ENCODE results near the gene GSTM4.

The GSTM4 gene

DNA sequence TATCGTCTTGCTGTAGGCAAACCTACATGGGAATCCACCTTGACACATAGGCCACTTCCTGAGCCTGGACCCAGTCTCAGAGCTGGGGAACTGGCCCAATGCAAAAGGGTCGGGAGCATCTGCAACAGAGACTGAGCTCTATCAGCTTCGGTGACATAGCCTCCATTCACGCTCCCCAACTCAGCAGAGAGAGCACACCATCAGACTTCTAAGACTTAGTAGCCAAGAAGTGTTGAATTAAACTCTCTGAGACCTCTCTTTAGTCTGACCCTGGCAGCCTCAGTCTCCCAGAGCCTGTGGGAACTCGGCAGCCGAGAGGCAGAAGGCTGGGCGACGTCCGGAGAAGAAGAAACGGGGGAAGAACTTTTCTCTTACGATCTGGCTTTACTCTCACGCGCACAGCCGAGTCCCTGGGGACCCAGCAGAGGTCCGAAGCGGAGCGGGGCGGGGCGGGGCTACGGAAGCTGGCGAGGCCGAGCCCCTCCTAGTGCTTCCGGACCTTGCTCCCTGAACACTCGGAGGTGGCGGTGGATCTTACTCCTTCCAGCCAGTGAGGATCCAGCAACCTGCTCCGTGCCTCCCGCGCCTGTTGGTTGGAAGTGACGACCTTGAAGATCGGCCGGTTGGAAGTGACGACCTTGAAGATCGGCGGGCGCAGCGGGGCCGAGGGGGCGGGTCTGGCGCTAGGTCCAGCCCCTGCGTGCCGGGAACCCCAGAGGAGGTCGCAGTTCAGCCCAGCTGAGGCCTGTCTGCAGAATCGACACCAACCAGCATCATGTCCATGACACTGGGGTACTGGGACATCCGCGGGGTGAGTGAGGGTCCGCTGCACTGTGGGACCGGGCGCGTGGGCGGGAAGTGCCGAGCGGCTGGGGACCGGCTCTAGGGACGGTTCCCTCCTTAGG lies at the start of gene GSTM4:
Gene GSTM4, plus strand, starts transcription at position 485 of the 905 bp plus-strand sequence. Its CDS starts 291 bp downstream, at position 776.
- H3K4me1 Mint-ChIP-seq, result peaks cover 17% of the 10 kb centered on the region
- peak within 1 kb of the TSS; percentile 94 for H3K4me3 Mint-ChIP-seq
- H3K27ac Mint-ChIP-seq, result peak within 1 kb of the TSS; percentile 85
- no peaks in the 10 kb centered on the region for H3K9me3 Mint-ChIP-seq
- H3K36me3 Mint-ChIP-seq, result no peaks in the 10 kb centered on the region
- peaks cover 3% of the 10 kb centered on the region for H3K27me3 Mint-ChIP-seq

DNA sequence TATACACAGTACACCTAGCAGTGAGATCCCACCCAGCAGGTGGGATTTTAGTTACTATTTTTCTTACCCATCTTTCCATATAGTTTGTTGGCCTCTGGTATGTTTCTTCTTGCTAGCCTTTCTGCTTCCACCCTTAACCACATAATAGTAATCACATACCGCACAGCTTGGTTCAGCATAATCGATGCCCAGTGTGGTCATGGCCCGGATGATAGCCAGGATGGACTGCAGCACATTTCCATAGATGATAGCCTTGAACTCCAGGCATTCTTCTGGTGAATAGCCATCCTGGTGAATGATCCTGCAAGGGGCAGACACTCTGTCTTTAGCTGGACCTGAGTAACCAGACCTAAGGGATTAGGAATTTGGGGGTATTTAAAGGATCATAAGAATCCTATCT lies 46.0 kb upstream of the GSTM4 start:
- no peaks in the 10 kb centered on the region for H3K27me3 Mint-ChIP-seq
- H3K9me3 Mint-ChIP-seq, result no peaks in the 10 kb centered on the region
- no peaks in the 10 kb centered on the region for H3K4me1 Mint-ChIP-seq

DNA sequence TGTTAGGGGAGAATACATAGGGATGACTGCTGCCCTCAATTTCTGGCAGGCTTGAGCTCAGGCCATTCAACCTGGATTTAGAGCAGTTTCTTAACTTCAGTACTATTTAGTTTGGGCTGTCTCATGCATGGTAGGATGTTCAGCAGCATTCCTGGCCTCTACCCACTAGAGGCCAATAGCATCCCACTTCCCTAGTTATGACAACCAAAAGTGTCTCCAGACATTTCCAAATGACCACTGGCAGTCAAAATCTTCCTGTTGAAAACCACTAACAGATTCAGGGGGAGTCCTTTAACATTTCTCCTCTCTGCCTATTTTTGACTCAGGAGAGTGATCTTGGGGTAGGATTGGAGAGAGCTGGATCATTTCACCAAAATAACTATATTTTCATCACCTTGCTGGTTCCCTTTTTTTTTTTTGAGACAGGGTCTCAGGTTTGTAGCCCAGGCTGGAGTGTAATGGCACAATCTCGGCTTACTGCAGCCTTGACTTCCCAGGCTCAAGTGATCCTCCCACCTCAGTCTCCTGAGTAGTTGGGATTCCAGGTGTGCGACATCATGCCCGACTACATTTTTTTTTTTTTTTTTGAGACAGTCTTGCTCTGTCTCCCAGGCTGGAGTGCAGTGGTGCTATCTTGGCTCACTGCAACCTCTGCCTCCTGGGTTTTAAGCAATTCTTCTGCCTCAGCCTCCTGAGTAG lies 45.1 kb upstream of the GSTM4 start:
- Mint-ChIP-seq H3K4me1 (peaks cover 1% of the 10 kb centered on the region), H3K36me3 (no peaks in the 10 kb centered on the region), H3K27ac (peak overlapping the region; percentile 19), H3K27me3 (no peaks in the 10 kb centered on the region), H3K4me3 (no peak overlapping the region), H3K9me3 (no peaks in the 10 kb centered on the region)

More for the DNA sequence above, 46.0 kb upstream of the GSTM4 start:
- no peak overlapping the region for H3K27ac Mint-ChIP-seq
- peaks cover 2% of the 10 kb centered on the region for H3K36me3 Mint-ChIP-seq
- no peak overlapping the region for H3K4me3 Mint-ChIP-seq

DNA sequence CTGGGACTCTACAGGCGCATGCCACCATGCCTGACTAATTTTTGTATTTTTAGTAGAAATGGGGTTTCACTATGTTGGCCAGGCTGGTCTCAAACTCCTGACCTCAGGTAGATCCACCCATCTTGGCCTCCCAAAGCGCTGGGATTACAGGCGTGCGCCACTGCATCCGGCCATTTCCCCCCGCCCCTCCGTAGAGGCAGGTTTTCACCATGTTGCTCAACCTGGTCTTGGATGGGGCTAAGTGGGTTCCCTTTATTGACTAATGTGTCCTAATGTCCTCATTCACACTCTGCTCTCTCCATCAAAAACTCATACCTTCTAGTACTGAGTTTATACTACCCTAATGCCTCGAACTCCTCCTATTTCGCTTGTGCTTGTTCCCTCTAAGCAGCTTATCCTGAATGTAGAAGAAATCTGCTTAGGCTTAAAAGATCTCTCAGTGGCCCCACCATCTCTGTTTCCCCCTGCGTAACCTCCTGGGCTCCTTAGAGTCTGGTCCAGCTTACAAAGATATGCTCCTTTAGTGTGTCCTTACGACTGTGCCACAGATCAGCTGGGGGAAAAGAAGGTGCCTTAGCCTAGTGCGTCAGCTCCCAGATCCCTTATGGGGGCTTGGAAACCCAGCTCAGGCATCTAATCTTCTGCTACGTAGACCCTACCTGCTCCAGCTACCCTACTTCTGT lies 44.5 kb upstream of the GSTM4 start:
- Mint-ChIP-seq H3K4me3 (no peak overlapping the region), H3K27ac (no peak overlapping the region), H3K36me3 (no peaks in the 10 kb centered on the region), H3K9me3 (no peaks in the 10 kb centered on the region), H3K27me3 (no peaks in the 10 kb centered on the region), H3K4me1 (peaks cover 8% of the 10 kb centered on the region)

DNA sequence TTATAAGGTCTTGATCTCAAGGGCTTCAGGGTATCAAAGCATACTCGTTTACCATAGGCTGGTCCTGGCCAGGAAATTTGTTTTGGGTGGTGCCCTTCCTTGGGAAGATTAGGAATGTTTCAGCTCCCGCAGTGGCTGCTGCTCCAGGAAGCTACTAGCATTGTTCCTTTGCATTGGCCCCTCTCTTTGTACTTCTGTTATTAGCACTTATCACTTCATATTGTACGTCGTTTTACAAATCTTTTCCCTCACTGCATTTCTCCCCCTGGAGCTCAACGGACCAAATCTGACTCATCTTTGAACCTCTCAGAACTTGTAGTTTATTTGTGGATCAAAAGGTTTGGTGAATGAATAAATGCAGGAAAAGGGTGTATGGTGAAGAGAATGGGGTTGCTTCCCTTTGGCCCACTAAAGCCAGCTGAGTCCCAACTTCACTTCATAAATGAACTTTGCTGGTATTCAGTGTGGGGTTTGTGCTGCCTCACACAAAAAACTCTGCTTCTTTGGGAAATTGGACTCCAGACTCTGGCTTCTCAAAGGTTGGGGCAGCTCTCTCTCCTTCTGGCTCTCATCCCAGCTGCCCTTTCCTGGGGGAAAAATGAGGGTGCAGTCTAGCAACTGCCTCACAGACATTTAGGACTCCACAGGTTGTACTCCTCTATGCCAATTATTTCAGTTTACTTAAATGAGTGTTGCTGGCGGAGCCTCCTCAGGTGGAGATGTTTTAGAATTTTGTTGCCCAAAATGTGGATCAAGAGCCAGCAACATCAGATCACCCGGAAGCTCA lies 42.3 kb upstream of the GSTM4 start:
- Mint-ChIP-seq H3K9me3 (no peaks in the 10 kb centered on the region), H3K4me3 (no peak overlapping the region), H3K4me1 (peaks cover 23% of the 10 kb centered on the region), H3K36me3 (no peaks in the 10 kb centered on the region), H3K27ac (no peak overlapping the region), H3K27me3 (no peaks in the 10 kb centered on the region)

DNA sequence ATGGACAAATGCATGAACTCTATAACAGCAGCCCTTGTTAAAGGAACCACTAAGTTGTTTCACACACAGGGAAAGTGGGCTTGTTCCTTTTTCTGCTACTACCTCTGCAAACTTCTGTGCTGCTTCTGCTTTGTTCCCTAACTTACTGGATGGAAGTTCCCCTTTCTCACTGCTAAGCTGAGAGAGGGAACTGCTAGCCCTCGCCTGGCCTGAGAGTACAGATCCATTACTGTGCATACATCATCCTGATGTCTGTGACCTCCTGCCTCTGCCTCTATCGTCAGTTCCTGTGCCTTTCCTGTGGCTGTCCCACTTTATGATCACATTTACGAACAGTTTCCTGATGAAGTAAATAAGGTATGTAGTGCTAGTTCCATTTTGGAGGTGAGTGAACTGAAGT lies 40.0 kb upstream of the GSTM4 start:
- no peaks in the 10 kb centered on the region for H3K36me3 Mint-ChIP-seq
- H3K4me1 Mint-ChIP-seq, result peaks cover 34% of the 10 kb centered on the region
- H3K27ac Mint-ChIP-seq, result no peak overlapping the region
- H3K9me3 Mint-ChIP-seq, result no peaks in the 10 kb centered on the region
- H3K27me3 Mint-ChIP-seq, result no peaks in the 10 kb centered on the region
- no peak overlapping the region for H3K4me3 Mint-ChIP-seq

DNA sequence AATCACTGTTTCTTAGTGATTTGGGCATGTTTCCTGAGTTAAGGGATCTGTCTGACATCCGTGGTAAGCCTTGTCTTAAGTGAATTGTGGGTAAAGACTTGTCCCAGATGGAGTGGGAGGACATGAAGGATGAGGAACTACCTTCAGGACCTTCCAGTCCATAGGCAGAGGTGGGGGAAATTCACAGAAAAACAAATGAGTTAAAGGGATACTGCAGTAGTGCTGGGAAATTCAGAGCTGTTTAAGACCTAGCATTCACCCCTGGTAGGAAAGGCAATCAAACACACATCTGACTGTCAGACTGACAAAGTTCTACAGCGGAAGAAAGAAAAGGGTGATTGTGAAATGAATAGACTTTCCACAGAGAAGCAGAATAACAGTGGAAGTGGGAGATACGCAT lies 39.5 kb upstream of the GSTM4 start:
- Mint-ChIP-seq H3K4me1 (peaks cover 34% of the 10 kb centered on the region), H3K9me3 (no peaks in the 10 kb centered on the region), H3K27me3 (no peaks in the 10 kb centered on the region), H3K27ac (peak overlapping the region; percentile 91), H3K4me3 (peak overlapping the region; percentile 16), H3K36me3 (no peaks in the 10 kb centered on the region)

DNA sequence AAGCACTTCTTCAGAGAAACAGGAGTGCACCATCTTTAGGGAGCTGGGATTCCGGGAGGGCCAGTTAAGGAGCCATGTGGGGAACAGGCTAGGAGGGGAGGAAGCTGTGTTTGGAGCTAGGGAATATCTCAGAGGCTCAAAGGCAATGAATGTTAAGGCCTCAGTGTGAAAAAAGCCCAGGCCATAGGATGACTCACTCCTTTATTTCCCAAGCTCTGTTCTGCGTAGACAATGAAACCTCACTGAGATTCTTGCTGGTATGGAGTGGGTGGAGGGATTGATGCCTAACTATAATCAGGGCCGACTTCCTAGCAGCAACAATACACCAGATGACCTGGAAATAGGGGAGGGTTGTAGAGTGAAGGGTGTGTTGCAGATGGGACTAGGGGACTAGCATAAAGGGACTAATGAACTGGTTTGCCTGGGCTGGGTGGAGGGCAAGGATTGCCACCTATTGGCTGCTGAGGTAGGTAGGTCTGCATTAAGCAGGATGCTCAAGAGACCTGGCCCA lies 38.6 kb upstream of the GSTM4 start:
- Mint-ChIP-seq H3K27me3 (no peaks in the 10 kb centered on the region), H3K36me3 (no peaks in the 10 kb centered on the region), H3K4me3 (peak overlapping the region; percentile 53), H3K9me3 (no peaks in the 10 kb centered on the region), H3K27ac (peak overlapping the region; percentile 23), H3K4me1 (peaks cover 44% of the 10 kb centered on the region)

DNA sequence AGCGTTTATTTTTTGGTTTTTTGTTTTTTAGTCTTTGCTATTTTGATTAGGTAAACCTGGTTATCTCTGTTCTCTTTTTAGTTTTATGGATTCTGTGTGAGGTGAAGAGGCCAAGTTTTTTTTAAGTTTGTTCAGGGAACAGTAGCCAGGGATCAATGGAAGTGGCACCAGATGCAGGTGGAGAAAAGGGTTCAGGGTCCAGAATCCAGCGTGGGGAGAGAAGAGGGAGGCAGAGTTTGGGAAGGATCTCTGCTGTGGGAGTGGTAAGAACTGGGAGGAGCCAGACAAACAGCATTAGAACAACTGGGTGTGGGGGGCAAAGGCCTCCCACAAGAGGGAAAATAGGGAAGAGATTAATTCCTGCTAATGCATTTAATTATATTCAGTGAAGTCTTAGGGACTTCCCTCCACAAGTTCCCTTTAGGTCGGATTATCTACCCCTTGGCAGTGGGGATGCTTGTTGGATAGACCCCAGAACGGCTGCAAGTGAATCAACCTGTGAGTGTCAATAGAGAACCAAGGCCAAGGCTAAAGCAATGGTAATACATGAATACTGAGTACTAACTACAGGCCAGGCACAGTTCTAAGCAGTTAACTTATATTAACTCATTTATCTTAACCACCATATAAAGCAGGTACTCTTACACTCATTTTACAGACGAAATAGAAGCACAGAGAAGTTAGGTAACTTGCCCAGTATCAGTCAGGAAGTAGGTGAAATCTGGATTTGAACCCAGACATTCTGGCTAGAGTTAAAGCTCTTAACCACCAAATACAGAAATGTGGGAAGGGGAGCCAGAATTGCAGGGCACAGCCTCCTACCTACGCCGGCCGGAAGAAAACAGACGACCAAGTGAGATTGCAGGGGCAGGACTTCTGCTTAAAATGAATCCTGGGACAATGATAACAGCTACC lies 37.0 kb upstream of the GSTM4 start:
- Mint-ChIP-seq H3K27me3 (no peaks in the 10 kb centered on the region), H3K4me3 (peak overlapping the region; percentile 91), H3K4me1 (peaks cover 60% of the 10 kb centered on the region), H3K36me3 (no peaks in the 10 kb centered on the region), H3K27ac (peak overlapping the region; percentile 99), H3K9me3 (no peaks in the 10 kb centered on the region)

DNA sequence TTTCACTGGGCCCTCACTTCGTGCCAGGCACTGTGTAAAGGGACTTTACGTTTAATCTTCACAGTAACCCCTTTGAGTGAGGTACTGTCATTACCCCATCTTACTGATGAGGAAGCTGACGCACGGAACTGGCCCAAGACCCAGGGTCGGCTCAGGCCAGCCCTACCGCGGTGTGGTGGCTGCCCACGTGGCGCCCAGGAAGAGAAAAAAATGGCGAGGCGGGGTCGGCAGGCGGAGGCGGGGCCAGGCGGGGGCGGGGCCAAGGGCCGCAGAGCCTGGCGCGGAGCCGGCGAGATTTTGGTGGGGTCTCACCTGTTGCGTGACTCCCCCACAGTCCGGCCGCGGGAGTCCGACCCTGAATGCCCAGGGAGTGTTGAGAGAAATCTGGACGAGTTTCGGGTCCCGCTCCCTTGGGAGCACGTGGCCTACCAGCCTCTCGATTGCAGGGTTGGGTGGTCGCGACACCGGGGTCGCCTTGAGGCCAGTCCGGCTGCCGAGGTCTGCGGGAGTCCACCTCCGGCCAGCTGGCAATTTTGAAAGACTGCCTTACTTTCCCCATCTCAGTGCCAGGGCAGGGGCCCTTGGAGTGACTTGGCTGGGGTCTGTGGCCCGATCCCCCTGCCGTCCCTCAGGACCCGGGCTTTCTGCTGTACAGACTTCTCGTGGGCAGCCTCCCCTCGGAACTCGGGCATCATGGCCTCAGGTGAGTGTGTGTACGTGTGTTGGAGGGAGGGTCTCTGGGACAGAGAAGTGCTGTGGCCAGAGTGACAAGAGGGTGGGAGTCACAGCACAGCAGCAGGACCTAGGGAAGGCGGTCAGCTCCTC lies 36.1 kb upstream of the GSTM4 start, which contains the start of the genes AMPD2 and GNAT2:
Gene AMPD2, plus strand, starts transcription at position 262 of the 825 bp plus-strand sequence. CDS start 1,339 bp downstream, outside the sequence.
Gene GNAT2, minus strand, starts transcription at position 41 of the 825 bp plus-strand sequence. CDS start 6,746 bp downstream, outside the sequence.
- H3K4me1 Mint-ChIP-seq, result peaks cover 67% of the 10 kb centered on the region
- no peaks in the 10 kb centered on the region for H3K36me3 Mint-ChIP-seq
- no peaks in the 10 kb centered on the region for H3K27me3 Mint-ChIP-seq
- peak within 1 kb of the TSS; percentile 99 for H3K27ac Mint-ChIP-seq
- H3K9me3 Mint-ChIP-seq, result no peaks in the 10 kb centered on the region
- peak within 1 kb of the TSS; percentile 91 for H3K4me3 Mint-ChIP-seq

DNA sequence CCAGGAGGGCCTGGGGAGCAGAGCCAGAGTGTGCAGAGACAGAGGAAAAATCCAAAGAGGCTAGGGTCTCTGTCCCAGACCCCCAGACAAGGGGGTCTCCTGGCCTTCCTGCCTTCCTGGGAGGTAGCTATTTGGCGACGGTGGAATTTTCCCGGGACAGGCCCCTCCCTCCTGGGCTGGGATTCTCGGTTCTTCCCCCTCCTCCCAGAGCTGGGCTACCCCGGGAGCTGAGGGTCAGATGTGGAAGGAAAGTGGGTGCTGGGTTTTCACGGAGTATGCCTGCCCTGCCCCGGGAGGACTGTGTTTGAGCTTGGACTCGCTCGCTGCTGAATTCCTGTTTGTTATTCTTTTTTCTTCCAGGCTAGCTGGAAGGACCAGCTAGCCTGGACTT lies 35.5 kb upstream of the GSTM4 start:
- H3K4me3 Mint-ChIP-seq, result peak overlapping the region; percentile 91
- peak overlapping the region; percentile 99 for H3K27ac Mint-ChIP-seq
- no peaks in the 10 kb centered on the region for H3K36me3 Mint-ChIP-seq
- H3K4me1 Mint-ChIP-seq, result peaks cover 69% of the 10 kb centered on the region
- H3K9me3 Mint-ChIP-seq, result no peaks in the 10 kb centered on the region
- H3K27me3 Mint-ChIP-seq, result no peaks in the 10 kb centered on the region

DNA sequence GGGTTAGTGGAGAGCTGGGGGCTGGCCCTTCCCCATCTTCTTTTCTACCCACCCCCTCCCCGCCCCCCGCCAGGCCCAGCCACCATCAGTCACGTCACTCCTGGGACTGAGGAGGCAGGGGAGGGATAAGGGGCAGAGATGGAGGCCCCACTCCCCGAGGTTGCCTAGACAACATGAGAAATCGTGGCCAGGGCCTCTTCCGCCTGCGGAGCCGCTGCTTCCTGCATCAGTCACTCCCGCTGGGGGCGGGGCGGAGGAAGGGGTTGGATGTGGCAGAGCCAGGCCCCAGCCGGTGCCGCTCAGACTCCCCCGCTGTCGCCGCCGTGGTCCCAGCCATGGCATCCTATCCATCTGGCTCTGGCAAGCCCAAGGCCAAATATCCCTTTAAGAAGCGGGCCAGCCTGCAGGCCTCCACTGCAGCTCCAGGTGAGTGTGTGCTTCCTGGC lies 35.0 kb upstream of the GSTM4 start:
- Mint-ChIP-seq H3K9me3 (no peaks in the 10 kb centered on the region), H3K4me1 (peaks cover 70% of the 10 kb centered on the region), H3K4me3 (peak overlapping the region; percentile 91), H3K27ac (peak overlapping the region; percentile 99), H3K27me3 (no peaks in the 10 kb centered on the region), H3K36me3 (no peaks in the 10 kb centered on the region)
